HEK293 (cell line): Measurements from ENCODE around the gene MFSD2A.

Experiments used
- CTCF ChIP-seq: fragments of 450-650 bp; formaldehyde crosslinking; IDR thresholded peaks from 2 replicates; pipeline ENCODE4 v1.5.1; 2016; ENCODE audit warnings: missing biosample characterization, missing genetic modification characterization
- REST ChIP-seq: fragments of 450-650 bp; formaldehyde crosslinking; IDR thresholded peaks from 2 replicates; pipeline ENCODE4 v1.5.1; 2016; ENCODE audit warnings: missing biosample characterization, missing genetic modification characterization

- TF ChIP-seq CTCF (no peak), REST (tag by site-specific recombination) (no peak)
These were observed 10.4 kb upstream of the MFSD2A start for GRCh38 chr1:39944410-39945112.
